ENCODE data around the gene SLC35E2B.

DNA sequence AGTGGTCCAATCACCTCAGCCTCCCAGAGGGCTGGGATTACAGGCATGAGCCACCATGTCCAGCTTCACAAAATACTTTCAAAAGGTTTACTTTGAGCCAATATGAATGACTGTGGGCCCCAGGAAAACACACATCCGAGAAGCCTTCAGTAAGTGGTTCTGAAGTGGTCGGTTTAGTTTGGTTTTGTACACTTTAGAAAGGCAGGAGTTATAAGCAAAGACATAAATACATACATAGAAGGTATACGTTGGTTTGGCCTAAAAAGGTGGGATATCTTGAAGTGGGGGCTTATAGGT, 80.5 kb downstream of the SLC35E2B start:
- TF ChIP-seq, protein P1, sequence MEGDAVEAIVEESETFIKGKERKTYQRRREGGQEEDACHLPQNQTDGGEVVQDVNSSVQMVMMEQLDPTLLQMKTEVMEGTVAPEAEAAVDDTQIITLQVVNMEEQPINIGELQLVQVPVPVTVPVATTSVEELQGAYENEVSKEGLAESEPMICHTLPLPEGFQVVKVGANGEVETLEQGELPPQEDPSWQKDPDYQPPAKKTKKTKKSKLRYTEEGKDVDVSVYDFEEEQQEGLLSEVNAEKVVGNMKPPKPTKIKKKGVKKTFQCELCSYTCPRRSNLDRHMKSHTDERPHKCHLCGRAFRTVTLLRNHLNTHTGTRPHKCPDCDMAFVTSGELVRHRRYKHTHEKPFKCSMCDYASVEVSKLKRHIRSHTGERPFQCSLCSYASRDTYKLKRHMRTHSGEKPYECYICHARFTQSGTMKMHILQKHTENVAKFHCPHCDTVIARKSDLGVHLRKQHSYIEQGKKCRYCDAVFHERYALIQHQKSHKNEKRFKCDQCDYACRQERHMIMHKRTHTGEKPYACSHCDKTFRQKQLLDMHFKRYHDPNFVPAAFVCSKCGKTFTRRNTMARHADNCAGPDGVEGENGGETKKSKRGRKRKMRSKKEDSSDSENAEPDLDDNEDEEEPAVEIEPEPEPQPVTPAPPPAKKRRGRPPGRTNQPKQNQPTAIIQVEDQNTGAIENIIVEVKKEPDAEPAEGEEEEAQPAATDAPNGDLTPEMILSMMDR (IDR thresholded peaks at IDR 0.05), result no peak
- TF ChIP-seq POLR2A (IDR thresholded peaks at IDR 0.05), result no peak

All from testis (tissue), 2 donors.